ENCODE results near the gene TIE1.

TIE1 gene

DNA sequence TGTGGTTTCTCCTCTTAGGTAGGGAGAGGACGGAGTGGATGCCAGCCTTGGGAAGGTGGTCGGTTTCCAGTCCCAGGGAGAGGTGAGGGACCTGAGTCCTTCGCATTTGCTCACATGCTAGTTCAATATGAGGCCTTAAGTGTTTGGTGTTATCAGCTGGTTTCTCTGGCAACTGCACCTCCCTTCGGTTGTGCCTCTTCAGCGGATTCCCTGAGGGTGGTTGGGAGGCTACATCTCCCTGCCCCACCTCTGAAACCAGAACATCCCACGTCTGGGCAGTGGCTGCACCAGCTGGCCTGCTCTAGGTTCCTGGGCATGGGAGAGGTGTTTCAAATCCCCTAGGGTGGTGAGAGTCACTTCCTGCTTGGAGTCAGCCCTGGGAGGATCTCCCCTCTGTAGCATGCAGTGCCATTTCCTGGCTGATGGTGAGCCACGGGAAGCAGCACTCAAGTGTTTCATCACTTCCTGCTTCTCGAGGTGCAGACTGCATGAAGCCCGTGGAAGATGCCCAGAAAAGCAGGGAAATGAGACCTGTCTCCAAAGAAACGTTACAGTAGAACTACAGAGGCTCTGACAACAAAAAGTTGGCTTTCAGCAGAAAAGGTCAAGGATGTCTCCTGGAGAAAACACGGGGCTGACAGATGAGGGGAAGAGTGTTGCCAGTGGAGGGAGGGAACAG is 26.5 kb upstream of the TIE1 start:
- DNase-seq (ENCODE audit: low spot score): peak; percentile 69

DNA sequence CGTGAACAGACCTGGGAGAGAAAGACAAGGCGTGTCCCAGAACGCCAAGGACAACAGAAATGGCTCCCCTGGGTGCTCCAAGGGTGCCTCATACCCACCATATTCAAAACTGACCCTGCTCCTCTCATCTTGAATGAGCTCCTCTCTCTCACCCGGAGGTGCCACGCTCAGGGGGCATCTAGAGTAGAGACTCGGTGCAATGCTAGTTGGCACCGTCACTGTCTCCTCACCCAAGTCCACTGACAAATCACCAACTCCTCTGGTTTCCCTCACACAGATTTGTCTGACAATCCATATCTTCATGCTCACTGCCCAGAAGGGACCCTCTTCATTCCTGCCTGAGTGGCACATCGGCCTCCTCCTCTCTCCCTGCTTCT is 26.0 kb upstream of the TIE1 start:
- DNase-seq (ENCODE audit: low spot score): no peak

DNA sequence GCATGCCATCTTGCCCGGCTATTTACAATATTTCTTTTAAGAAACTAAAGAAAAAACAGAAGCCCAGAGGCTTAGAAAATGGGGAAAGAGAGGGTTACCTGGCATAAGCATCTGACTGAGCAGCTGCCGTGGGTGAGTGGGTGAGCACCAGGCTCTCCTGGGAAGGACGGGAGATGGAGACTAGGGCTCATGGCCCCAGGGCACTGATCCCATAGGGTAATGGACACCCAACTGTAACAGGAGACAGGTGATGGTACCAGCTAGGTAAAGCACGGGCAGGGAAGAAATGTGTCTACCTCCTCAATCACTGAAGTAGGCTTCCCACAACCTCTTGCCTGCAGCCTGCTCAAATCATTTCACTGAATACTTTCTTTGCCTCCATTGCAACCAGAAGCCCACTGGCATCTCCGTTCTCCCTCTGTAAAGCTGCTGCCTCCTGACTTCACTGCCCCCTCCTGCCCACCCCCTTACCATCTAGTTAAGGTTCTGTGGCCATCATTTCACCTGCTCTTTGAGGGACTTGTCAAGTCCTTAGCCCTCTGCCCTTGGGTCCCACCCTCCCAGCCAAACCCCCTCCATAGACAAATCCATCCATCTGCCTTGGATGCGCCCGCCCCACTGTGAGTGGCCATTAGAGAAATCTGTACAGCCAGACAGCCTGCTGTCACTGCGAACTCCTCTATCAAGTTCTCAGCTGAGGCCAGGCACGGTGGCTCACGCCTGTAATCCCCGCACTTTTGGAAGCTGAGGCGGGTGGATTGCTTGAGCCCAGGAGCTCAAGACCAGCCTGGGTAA is 24.8 kb upstream of the TIE1 start:
- no peak for DNase-seq (ENCODE audit: low spot score)

DNA sequence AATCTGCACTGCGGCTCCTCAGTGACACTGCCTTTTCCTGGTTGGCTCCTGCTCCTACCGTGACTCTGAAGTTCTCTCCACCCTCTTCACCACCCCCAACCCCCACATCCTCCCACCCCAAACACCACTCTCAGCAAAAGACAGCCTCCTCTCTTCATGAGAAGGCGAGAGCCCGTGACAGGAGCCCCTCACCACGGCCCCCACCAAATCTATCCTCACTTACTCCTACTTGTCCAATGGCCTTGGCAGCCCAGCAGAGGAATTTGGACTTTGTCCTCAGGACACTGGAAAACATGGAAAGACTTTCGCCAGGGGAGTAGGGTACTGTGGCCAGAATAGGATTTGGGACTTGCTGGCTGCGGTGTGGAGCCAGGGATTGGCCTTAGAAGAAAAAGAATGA is 24.1 kb upstream of the TIE1 start:
- no peak for DNase-seq (ENCODE audit: low spot score)

DNA sequence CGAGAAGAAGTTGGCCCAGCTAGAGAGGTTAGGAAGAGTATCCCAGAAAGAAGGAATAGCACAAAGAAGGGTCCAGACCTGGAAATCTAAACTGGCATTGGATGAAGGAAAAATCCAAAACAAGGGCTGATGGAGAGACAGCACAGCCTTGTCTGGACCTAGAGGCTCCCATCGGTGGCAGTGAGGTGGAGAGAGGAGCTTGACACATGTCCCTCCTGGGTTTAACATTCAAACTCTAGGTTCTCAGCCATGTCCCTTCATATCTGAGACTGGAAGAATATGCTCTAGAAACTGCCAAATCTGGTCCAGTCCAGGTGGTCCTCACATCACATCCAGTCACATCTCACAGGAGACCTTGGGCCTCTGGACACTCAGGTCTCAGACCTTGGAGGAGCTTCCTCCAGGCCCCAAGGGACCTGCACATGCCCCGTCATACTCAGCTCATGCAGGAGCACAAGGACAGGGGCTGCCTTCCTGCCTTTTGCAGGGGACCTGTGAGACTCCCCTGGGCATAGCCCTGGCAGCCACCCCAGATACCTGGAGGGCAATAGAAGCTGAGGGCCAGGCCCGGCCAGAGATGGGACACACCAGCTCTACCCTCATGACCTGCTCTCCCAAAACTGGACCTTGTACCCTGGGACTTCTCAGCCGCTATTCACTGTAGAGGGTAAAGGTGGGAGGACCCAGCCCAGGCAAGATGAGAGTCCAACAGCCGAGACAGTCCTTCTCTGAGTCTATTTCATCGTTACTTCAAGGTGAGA is 23.5 kb upstream of the TIE1 start:
- DNase-seq (ENCODE audit: low spot score): no peak

DNA sequence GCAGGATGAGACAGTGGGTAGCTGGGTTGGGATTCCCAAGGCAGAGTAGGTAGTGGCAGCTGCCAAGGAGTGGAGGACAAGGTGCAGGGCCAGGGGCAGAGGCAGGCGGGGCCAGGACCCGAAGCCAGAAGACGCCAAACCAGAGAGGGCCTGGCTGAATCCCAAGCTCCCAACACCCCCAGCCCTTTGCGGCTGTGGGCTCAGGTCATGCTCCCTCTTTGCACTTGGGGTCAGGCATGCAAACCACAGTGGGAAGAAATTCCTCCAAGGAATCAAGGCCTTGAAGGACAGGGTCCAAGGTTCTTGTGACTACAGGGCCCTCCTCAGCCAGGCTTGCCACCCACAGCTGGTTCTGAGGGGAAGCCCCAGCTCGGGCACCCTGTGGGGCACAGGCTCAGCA is 21.6 kb upstream of the TIE1 start:
- DNase-seq (ENCODE audit: low spot score): no peak

DNA sequence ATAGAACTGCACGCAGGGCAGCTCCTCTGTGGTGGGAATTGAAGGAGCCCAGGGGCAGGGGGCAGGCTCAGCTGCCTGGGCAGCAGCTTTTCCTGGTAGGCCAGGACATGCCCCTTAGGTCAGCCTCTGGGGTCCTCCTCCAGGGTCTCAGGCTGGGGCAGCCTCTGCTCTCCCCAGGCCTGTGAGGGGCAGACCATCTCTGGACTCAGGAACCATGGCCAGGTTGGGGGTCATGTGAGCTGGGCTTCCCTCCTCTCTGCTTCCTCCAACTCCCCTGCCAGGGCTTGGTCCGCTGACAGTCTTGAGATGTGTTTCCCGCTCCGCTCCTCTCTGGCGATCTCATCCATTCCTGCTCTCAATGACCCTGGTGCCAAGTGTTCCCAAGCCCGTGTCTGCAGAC is 21.1 kb upstream of the TIE1 start:
- DNase-seq (ENCODE audit: low spot score): no peak

DNA sequence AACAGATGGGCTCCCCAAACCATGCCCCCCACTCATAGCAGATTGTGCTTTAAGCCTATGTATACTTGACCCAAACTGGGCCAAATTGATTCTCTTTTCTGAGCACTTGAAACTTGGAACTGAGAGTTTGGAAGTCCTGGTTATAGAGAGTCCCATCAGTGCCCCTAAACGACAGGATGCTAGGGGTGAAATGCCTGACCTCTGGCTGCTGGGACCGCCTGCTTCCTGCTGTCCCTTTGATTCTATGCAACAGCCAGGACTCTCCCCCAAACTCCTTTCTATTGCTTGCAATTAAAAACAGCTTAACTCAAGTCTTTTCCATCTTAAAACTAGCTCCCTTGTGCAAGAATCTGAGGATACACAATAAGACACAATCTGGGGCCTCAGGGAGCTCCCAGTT is 20.1 kb upstream of the TIE1 start:
- no peak for DNase-seq (ENCODE audit: low spot score)

DNA sequence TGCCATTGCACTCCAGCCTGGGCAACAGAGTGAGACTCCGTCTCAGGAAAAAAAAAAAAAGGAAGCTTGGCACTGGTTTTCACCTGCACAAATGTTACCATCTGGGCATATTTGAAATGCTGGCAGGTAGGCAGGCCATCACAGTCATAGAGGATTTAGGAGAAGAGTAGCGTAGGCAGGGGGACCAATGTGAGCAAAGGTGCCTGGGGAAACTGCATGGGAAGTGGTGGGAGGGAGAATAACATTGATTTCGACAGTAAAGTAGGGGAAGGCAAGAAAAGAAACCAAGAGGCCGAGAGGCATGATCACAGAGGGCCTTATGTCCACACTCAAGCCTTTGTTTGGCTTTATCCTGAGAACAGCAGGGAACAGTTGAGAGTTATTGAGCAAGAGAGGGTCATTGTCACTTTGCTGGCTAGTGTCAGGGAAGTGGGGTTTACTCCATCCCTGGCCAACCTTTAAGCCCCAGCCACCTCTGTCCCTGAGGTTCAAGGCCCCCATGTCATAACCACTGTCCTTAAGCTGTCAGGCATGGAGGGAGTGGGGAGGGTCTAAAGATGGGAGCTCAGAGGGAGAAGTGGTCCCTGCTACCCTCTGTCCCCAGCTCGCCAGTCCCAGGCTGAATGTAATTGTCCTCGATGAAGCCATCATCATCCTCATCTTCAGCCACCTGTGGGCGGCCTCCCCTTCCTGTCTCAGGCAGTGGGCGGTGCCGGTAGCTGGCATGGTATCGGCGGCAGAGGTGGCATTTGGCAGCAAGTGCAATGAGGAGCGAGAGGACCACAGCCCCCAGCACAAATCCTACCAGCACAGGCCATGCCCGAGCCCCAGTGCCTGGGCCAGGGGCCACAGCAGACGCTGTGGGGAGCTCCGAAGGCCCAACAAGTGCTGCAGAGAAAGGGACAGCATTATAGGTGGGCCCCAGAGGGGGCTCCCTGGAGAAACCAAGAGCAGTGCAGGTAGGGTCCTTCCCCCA is 18.3 kb upstream of the TIE1 start:
- no peak for DNase-seq (ENCODE audit: low spot score)

DNA sequence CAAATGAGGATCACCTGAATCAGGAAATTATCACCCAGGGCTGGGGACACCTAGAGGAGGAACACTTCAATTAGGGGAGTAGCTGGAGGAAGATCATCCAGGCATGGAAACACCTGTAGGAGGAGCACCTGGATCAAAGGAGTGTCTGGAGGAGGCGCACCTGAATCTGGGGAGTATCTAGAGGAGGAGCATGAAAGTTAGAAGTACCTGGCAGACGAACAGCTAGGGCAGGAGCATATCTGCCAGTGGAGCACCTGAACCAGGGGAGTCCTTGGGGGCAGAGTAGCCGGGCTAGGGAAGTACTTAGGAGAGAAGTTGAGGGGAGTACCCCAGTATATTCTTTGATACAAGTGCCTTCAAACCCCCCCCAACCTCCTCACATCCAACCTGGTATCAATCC is 16.7 kb upstream of the TIE1 start:
- DNase-seq (ENCODE audit: low spot score): no peak

DNA sequence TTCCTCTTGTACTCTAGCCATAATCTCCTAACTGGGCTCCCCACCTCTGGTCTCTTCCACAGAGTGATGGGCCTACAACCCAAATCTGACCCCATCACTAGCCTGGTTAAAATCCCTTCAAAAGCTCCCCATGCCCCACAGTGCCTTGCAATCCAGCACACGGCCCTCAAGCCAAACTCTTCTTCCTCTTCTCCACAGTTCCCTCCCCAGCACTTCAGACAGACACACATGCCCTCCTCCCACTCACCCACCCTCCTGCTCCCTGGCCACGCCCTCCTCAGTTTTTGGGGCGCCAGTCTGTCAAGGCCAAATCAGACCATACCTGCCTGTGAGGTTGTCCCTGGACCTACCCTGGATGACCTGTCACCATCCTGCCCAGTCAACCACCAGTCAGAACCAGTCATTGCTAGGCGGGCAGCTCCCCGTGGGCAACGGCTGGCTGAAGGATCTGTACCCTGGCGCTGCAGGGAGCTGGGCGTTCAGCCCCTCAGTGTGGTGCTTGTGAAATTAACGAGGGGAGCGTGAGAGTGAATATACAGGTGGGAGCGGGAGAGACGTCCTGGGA is 16.2 kb upstream of the TIE1 start:
- DNase-seq (ENCODE audit: low spot score): no peak

DNA sequence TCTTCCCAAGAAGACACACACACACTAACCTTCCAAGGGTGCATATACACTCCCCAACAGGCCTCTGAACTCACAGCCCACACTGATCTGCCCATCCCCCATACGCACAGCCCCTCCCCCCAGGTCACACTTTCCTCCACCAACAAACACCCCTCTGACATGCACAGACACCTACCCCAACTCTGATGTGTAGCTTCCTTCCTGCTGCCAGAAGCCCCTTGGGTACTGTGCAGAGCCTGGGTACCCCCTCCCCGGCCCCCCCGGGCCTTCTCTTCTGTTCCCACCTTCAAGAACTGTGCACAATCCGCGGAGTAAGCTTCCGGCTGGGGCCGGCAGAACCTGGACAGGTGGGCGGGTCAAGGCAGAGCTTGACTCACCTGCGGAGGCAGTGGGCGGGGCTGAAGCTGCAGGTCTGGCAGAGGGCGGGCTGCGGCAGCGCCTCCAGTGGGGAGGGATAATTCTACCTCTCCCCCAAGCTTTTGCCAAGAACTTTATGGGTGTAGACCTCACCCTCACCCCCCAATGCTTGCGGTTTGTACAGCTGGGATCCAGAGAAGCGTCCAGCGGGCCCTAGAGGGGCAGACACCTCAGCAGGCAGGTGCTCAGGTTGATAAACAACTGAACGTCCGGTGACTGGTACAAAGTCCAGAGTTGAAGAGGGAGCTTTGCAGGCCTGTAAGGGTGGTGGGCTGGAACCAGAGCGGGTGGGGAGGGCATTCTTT is 15.4 kb upstream of the TIE1 start, which contains the start of gene C1orf210:
C1orf210 (minus strand) TSS at position 313 of the 722 bp plus-strand sequence. CDS start 2,311 bp downstream, outside the sequence.
- peak; percentile 86 for DNase-seq (ENCODE audit: low spot score)

DNA sequence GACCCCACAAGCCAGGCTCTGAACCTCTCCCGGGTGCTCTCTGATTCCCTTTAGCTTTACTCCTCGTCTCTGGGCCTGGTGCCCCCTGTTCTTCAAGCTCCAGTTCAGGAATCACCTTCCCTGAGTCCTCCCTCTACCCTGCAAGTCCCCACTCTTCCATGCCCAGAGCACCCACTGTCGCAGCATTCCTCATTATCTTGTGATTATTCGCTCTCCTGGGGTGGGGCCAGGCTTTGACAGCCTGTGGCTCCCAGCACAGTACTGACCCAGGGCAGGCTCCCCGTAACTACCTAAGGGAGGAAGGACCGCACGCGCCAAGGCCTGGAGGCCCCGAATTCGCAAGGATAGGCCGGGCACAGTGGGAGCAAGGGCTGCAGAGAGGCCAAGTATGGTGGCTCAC is 14.7 kb upstream of the TIE1 start:
- DNase-seq (ENCODE audit: low spot score): no peak

DNA sequence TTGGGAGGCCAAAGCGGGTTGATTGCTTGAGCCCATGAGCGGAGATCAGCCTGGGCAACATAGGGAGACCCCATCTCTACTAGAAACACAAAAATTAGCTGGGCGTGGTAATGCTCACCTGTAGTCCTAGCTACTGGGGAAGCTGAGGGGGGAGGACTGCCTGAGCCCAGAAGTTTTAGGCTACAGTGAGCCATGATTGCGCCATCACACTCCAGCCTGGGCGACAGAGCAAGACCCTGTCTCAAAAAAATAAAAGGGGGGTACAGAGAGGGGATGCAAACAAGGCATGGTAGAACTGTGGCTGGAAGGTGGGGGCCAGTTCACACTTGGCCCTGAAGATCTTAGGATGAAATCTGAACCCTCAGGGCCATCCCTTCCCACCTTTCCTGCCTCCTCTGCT is 14.2 kb upstream of the TIE1 start:
- DNase-seq (ENCODE audit: low spot score): no peak

DNA sequence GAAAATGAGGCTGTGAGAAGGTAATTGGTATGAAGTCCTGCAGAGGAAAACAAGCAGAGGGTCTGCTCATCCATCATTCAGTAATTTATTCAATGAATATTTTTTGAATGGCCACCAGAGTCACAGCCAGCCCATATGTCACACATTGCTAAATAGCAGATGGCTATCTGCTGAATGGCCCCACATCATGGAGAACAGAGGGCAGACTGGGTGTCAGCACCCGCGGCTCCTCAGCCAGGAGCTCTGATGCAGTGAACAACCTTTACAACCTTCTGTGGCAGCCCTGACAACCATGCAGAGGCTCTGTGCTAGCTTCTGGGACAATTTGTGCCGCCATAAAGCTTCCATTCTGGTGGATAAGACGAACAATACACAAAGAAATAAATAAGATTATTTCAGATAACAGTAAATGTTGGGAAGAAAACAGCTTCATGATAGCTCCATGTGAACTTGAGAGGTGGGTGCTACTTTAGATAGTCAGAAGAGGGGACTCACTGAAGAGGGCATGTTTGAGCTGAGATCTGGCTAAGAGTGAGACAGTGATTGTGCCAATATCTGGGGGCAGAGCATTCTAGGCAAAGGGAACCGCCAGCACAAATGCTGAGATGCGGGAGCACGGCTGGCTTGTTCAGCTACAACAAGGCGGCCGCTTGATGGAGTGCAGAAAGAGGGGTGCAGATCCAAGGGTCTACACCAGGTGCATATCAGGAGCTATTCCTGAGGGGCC is 12.6 kb upstream of the TIE1 start:
- DNase-seq (ENCODE audit: low spot score): no peak

DNA sequence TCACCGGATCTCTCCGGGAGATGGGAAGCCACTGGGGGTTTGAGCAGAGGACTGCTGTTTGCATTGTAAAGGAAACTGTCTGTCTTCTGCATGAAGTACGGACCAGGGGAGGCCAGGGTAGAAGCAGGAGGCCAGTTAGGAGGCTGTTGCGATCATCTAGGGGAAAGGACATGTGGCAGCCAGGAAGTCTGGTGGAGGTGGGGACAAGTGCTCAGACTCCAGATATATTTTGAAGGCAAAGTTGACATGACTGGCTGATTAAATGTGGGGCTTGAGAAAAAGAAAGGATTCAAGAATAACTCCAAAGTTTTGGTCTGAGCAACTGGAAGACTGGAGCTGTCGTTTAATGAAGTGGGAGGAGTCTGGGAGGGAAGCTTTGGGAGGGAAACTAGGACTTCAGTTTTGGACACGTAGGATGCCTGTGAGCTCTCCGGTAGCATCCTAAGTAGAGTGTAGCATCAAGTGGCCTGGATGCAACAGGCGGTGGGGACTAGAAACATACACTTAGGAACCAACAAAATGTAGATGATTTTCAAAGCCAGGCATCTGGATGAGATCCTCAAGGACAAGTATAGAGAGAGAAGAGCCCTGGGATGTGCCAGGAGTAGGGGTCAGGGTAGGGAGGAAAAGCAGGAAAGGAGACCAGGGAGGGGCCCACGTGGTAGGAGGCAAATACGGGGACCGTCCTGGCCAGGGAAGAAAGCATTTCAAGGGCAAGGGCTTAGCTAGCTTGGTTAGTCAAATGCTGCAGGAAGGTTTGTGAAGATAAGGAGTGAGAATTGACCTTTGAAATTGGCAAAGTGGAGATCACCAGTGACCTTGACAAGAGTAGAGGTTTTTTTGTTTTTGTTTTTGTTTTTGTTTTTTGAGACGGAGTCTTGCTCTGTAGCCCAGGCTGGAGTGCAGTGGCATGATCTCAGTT is 11.7 kb upstream of the TIE1 start:
- DNase-seq (ENCODE audit: low spot score): no peak

DNA sequence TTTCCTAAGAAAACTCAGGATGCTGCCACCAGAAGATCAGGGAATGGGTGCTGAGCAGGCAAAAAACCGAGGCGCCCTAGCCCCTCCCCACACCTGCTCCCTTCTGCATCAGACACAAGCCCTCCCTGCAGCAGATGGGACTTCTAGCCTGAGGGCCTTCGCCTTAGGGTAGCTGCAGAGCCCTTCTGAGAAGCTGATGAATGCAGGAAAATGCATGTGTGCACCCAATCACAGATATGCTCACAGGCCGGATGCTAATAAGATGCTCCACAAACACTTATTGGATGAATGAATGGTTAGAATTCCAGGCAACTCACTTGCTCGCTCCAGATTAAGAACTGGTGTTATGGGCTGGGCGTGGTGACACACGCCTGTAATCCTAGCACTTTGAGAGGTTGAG is 8.6 kb upstream of the TIE1 start:
- no peak for DNase-seq (ENCODE audit: low spot score)

DNA sequence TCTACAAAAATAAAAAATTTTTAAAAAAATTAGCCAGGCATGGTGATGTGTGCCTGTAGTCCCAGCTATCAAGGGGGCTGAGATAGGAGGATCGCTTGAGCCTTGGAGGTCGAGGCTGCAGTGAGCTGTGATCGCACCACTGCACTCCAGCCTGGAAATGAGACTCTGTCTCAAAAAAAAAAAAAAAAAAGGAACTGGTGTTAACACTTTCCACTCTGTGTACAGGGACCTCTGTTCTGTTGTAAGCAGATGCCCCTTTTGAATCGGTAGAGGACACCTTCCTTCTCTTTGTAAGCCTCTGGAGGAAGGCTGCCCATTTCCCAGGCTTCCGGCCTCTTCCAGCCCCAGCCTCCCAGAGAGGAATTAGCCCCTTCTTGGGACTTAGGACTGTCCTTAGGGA is 8.1 kb upstream of the TIE1 start:
- DNase-seq (ENCODE audit: low spot score): no peak

DNA sequence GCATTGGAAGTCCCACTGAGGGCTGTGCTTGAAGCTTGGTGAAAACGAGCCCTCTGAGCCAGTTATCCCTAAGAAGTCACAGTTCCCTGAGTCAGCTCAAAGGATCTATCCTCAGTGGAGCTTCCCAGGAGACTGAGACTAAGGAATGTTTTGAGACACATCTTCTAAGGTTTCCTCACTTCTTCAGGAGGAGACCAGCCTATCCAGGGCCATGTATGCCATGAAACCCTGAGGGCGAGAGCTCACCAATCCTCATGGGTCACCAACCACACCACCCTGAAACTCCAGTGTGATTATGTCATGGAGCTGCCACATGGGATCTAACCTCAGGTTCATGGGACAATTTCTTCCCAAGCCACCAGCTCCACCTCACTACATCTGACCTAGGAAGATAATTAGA is 7.6 kb upstream of the TIE1 start:
- peak; percentile 35 for DNase-seq (ENCODE audit: low spot score)

Data from kidney tubule cell (primary cell).